NCI-H69 (cell line): Measurements from ENCODE around the gene DDX23.

Source experiments
- DNase-seq: peaks from one replicate; lab custom pipeline; 2025; lab: John Stamatoyannopoulos, UW

The DDX23 gene

GRCh38 chr12:48823281-48823680, 28.7 kb downstream of the DDX23 start:
- no peak for DNase-seq

GRCh38 chr12:48822711-48823110, 29.3 kb downstream of the DDX23 start:
- DNase-seq = no peak

DNA sequence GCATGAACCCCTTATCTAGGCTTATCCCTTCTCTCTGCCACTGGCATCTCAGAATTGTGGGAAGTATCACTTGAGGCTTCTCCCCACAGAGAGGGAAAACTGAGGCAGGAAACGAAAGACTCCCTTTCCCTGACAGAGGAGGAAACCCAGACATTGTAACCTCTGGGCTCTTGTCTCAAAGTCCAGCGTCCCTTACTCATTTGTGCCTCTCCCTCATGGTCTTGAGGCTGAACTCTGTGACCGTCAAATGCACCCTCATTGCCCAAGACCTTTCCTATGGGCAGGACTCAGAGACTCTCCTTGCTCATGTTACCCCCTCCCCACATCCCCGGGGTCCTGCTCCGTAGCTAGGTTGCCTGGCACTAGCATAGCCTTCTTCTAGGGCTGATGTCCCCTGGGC, 29.8 kb downstream of the DDX23 start:
- DNase-seq = no peak

DNA sequence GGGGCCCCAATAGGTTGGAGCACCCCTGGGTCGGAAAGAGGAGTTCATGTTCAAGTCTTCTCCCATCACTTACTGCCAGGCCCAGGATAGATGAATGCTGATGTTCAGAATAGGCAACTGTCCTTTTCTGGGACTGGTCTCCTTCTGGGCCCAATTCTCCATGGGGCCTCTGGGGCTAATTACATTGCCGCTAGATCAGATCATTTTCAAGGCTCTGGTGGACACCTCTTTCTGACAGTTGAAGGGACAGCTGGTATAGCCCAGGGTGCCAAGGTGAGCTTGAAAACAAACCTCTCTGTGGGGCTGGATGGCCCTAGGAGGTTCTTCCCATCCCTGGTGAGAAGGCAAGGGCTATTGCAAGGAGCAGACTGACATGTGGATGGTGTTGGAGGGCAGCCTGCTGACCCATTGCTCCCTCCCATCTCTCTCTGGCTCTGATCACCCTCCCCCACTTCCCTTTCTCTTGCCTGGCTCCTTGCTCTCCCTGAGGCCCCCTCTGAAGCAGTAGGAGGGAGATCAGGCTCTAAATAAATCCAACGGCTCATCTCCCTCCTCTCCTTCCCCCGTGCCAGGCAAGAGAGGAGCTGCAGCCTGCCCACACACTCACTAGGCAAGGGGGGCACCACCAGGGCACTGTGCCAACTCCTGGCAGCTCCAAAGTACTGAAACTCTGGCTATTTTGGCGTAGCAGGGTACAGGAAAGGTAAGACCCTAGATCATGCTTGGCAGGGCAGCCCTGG, 31.8 kb downstream of the DDX23 start:
- peak; percentile 41 for DNase-seq

DNA sequence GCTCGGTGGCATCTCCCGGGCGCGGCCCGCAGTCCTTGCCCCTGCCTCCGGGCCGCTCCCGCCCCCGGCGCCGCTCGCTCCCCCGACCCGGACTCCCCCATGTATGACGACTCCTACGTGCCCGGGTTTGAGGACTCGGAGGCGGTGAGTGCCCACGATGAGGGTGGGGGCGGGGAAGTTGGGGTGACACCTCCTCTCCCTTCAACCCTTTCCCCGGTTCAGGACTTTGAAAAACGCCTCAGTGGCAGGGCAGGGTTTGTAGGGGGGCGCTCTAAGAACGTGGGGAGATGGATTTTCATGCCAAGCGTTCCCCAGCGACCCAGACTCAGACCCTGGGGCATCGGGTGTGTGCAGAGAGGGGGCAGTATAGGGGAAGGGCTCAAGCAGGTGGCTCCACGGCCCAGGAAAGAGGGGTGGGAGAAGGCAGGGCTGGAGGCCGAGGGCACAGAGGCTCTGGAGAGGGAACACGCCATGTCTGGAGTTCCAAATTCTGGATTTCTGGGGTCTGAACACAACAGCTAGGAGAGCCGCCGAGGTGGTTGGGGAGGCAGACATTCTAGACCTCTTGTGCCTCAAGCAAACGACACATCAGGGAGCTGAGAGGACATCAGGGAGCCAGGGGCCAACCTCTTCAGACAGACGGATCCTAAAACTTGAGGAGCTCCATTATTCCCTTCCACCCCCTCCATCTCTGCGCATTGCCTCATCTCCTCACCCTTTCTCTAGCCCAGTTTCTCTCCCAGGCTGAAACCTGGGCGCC, 33.0 kb downstream of the DDX23 start:
- DNase-seq = peak; percentile 69

- peak; percentile 92 for DNase-seq
Measured at GRCh38 chr12:48817873-48818830, 33.8 kb downstream of the DDX23 start, which contains the start of gene CACNB3. CACNB3 (plus strand) TSS chr12:48818496; CDS start chr12:48818930, 434 bp downstream.

- DNase-seq = peak; percentile 47
Measured at GRCh38 chr12:48816143-48816854, 35.7 kb downstream of the DDX23 start.

DNA sequence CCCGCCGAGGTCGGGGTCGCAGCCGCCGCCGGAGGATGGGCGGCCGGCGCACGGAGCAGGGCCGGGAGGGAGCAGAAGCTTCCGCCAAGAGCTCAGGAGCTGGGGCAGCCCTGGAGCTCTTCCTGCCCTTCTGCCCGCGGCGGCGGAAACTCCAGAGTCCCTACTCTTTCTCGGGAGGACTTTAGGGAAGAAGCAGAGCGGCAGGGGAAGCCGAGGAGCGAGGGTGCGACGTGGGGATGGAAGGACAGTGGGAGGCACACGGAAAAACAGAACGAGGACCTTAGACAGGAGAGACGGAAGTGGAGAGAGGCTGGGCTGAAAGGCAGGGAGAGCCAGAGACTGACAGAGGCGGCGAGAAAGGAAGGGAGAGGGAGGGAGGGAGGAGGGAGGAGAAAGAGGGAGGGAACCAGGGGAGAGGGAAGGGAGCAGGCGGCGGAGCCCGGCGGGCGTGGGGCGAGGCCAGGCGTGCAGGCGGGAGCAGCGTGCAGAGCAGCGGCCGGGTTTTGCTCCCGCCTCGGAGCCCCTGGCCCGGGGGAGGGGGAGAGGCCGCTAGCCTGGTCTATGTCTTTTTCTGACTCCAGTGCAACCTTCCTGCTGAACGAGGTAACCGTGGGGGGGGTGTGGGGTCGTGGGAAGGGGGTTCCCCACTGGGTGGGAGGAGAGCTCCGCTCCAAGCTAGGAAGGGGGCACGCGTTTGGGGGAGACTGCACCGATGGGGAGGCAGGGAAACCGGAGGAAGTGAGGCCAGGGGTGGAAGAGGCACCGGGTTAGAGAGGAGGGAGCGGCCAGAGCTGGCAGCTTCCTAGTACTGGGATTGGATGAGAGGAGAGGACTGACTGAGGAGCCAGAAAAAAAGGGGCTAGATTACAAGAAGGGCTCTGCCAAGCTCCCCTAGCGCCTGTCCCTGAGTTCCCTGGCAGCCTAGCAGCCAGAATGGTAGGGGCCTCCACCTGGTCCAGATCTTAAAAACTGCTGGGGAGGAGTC, 36.5 kb downstream of the DDX23 start:
- peak; percentile 95 for DNase-seq

DNA sequence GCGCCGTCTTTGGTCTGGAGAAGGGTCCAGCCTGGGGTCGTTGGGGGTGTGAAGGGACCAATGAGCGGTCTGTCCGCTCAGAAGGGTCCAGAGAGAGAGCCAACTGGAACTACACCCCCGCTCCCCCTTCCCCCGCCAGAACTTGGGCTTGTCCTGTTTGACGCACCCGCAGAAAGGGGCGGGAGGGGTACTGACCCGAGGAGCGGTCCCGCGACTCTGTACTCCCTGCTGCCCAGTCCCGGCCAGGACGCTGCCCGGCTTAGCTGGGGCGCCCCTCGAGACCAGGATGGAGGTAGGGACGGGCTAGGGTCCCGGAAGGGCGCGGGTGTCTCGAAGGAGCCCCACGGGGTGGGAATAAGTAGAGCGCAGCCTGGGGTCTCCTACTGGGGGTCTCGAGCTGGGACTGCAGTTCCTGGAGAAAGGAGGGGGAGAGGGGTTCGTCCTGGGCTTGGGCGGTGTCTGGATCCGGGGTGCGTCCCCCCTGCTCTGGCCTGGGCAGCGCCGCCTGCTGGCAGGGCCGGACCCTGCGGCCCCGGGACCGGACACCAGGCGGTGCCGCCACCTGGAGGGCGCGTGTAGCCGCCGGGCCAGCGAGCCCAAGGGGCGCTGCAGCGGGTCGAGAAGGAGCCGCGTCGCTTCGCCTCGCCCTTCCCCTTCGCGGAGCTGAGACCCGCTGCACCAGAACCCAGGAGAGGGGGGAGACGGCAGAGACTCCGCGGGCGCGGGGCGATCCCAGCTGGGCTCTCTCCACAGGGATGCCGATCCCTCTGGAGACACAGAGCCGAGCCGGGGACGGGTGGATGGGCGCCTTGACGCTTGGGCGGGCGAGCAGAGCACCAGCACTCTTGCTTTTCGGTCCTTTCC, 37.5 kb downstream of the DDX23 start:
- DNase-seq = peak; percentile 82

- DNase-seq = no peak
Measured at GRCh38 chr12:48813465-48814261, 38.3 kb downstream of the DDX23 start.

DNA sequence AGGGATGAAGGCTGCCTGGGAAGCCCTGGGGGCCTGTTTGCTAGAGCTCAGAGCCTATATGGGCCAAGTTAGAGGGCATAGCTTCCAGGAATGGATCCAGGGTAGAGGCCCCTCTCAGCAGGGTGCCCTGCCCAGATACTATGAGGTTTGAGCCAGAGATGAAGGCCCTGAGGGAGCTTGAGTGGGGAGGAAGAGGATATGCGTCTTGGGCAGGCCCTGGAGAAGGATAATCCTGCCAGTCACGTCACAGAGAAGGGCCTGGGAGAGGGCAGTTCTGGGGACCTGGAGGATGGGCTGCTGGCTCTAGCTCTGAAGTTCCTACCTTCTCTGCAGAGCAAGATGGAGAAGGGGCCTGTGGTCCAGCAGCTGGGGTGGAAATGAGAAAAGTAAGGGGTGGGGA, 39.6 kb downstream of the DDX23 start:
- DNase-seq = no peak

DNA sequence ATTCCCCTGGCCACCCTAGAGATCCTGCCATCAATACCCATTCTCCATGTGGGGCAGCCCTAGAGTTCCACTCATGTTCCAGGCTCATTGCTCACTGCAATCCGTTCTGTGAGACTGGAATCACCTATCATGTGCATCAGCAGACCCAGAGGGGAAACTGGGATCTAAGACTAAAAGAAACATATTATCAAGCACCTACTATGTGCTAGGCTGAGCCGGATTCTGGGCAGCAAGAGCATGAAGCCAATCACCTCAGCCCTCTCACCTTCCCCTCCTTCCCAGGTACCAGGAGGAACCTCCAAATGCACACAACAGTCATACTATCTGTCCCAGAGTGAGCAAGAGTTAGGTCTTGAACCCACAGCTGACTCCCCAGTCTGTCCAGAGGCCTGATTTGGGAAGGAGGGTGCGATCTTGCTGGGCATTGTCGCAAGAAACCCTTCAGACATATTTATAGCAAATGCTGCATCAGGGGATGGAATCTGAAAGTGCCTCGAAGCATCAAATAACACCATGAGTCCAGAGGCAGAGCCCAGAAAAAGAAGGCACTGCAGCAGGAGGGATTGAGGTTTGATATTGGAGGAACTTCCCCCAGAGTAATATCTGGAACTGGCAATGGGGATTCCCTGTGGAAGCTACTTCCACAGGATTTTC, 40.4 kb downstream of the DDX23 start:
- no peak for DNase-seq

GRCh38 chr12:48810903-48811431, 41.0 kb downstream of the DDX23 start:
- DNase-seq = no peak

DNA sequence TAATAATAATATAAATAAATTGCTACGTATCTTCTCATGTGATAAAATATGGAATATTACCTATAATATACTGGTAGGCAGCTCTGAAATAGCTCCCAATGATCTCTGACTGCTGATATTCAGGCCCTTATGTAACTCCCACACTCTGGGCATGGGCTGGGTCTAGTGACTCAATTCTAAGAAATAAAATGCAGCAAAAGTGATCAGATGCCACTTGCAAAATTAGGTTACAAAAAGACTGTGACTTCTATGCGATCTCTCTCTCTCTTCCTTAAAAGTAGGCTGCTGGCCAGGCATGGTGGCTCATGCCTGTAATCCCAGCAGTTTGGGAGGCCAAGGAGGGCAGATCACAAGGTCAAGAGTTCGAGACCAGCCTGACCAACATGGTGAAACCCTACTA, 44.0 kb downstream of the DDX23 start:
- DNase-seq = no peak

- DNase-seq = no peak
Measured at GRCh38 chr12:48803675-48804074, 48.3 kb downstream of the DDX23 start.

DNA sequence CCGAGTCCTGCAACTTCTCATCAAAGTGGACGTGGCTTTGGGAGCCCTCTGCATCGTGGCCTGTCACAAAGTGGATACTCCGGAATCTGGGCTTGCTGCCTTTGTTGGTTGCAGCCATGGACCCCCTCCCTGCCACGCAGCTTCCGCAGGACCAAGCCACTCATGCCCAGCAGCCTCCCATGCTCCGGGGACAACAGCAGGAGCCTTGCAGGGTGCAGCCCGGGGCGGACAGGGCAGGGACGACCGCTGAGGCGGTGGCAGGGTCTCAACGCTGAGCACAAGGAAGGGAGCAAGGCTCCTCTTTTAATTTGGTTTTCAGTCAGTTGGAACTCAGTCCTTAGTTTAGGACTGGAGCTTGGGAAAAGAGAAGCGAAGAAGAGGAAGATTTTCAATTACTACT, 51.0 kb downstream of the DDX23 start:
- no peak for DNase-seq

GRCh38 chr12:48800457-48800856, 51.5 kb downstream of the DDX23 start:
- no peak for DNase-seq

DNA sequence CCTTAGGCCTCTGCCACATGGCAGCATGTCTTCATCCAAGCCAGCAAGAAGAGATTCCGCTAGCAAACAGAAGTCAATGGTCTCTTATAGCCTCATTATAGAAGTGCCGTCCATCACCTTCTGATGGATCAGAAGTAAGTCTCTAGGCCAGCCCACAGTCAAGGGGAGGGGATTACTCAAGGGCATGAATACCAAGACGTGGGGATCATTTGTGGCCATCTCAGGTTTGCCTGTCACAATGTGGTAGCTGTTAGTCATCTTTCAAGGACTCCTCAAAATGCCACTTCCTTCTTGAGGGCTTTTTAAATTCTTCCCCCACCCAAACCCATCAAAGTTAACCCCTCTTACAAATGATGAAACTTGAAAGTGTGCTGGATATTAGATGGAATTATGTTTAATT, 55.0 kb downstream of the DDX23 start:
- no peak for DNase-seq
